ENCODE results near the gene PTPRG. TPM values are rescaled to one million over a fixed set of nuclear protein-coding genes. Genes with fewer than 3 reads are reported as not detected.

PTPRG gene
- total RNA-seq, 1 donor from 2014 or later = 77.2 TPM

DNA sequence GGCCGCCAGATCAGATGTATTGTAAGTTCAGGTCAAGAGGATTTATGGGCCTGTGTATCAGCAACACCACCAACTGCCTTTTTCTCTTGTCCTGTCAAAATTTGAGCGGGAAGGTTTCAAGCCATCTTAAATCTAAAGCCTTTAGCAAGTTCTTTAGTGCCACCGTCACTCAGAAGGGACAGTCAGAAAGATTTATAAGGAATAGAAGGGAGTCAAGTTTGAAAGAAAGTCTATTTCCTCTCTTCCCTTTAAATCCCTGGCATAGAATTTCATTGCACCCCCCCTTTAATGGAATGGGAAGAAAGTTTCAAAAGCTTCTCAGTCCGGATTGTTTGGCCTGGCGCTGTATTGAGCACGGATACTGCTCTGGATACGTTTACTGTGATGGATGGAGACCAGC is 452.6 kb downstream of the PTPRG start:
- TF ChIP-seq, protein P1, sequence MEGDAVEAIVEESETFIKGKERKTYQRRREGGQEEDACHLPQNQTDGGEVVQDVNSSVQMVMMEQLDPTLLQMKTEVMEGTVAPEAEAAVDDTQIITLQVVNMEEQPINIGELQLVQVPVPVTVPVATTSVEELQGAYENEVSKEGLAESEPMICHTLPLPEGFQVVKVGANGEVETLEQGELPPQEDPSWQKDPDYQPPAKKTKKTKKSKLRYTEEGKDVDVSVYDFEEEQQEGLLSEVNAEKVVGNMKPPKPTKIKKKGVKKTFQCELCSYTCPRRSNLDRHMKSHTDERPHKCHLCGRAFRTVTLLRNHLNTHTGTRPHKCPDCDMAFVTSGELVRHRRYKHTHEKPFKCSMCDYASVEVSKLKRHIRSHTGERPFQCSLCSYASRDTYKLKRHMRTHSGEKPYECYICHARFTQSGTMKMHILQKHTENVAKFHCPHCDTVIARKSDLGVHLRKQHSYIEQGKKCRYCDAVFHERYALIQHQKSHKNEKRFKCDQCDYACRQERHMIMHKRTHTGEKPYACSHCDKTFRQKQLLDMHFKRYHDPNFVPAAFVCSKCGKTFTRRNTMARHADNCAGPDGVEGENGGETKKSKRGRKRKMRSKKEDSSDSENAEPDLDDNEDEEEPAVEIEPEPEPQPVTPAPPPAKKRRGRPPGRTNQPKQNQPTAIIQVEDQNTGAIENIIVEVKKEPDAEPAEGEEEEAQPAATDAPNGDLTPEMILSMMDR (conservative IDR thresholded peaks at IDR 0.05) = no peak
- H3K36me3 Mint-ChIP-seq = peaks cover 30% of the 10 kb centered on the region
- H3K4me1 Mint-ChIP-seq (ENCODE audit: unreplicated experiment) = peaks cover 7% of the 10 kb centered on the region
- no peak for DNase-seq (ENCODE audit: extremely low spot score, unreplicated experiment)
- no peak overlapping the region for H3K4me3 Mint-ChIP-seq
- H3K27ac Mint-ChIP-seq = no peak overlapping the region
- peaks cover 4% of the 10 kb centered on the region for H3K9me3 Mint-ChIP-seq
- no peaks in the 10 kb centered on the region for H3K27me3 Mint-ChIP-seq

DNA sequence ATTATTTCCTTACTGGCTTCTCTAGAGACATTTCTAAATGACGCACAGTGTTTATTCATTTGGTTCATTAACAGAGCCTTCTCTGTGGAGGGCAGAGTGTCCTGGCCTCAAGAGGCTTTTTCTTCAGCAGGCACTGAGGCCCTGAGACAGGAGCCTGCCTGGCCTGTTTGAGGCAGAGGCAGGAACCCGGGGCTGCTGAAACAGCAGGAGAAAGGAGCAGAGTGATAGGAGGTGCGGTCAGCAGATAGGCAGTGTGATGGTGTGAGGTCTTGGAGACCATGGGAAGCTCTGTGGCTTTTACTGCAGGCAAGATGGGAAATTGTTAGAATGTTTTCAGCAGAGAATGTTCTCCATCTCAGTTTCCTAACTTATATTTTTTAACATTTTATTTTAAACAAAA is 453.7 kb downstream of the PTPRG start:
- Mint-ChIP-seq H3K27ac (no peak overlapping the region), H3K27me3 (no peaks in the 10 kb centered on the region)
- TF ChIP-seq, protein P1 (conservative IDR thresholded peaks at IDR 0.05) = no peak

DNA sequence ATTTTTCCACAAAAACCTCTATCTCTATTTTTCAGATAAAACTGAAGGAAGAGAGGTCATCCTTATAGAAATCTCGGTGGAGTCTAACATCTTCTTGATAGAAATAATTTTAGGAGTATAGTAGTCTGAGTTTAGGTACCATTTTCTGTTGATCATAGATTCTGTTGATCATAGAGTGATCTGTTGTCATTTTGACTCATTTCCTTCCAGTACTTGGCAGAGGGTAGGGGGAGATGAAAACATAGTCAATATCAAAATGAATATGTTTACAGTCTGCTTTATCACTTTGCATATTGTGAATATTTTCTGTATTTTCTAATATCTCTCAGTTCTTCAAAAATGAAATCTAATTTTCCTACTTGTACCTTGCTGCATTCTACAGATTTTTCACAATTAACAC is 458.5 kb downstream of the PTPRG start:
- Mint-ChIP-seq H3K36me3 (peaks cover 21% of the 10 kb centered on the region), H3K4me1 (ENCODE audit: unreplicated experiment) (peaks cover 6% of the 10 kb centered on the region), H3K27me3 (no peaks in the 10 kb centered on the region), H3K4me3 (no peak overlapping the region), H3K27ac (no peak overlapping the region), H3K9me3 (peaks cover 4% of the 10 kb centered on the region)
- no peak for DNase-seq (ENCODE audit: extremely low spot score, unreplicated experiment)
- TF ChIP-seq, protein P1 (conservative IDR thresholded peaks at IDR 0.05) = no peak

More for the DNA sequence above, 453.7 kb downstream of the PTPRG start:
- H3K36me3 Mint-ChIP-seq = peaks cover 24% of the 10 kb centered on the region
- no peak overlapping the region for H3K4me3 Mint-ChIP-seq
- DNase-seq (ENCODE audit: extremely low spot score, unreplicated experiment) = no peak
- H3K4me1 Mint-ChIP-seq (ENCODE audit: unreplicated experiment) = peaks cover 7% of the 10 kb centered on the region
- peaks cover 4% of the 10 kb centered on the region for H3K9me3 Mint-ChIP-seq

DNA sequence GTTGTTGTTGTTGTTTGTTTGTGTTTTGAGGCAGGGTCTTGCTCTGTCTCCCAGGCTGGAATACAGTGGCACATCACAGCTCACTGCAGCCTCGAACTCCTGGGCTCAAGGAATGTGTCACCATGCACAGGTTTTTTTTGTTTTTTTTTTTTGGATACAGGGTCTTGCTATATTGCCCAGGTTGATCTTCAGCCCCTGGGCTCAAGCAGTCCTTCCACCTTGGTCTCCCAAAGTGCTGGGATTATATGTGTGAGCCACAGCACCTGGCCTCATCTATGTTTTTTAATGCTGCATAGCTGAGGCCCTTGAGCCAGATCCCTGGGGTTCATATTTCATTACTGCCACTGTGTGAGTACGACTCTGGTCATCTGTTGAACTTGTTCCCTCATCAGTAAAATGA is 459.3 kb downstream of the PTPRG start:
- Mint-ChIP-seq H3K27me3 (no peaks in the 10 kb centered on the region), H3K36me3 (peaks cover 21% of the 10 kb centered on the region), H3K27ac (no peak overlapping the region), H3K4me1 (ENCODE audit: unreplicated experiment) (peaks cover under 1% of the 10 kb centered on the region), H3K9me3 (peaks cover 4% of the 10 kb centered on the region), H3K4me3 (no peak overlapping the region)
- TF ChIP-seq, protein P1 (conservative IDR thresholded peaks at IDR 0.05) = no peak
- no peak for DNase-seq (ENCODE audit: extremely low spot score, unreplicated experiment)

DNA sequence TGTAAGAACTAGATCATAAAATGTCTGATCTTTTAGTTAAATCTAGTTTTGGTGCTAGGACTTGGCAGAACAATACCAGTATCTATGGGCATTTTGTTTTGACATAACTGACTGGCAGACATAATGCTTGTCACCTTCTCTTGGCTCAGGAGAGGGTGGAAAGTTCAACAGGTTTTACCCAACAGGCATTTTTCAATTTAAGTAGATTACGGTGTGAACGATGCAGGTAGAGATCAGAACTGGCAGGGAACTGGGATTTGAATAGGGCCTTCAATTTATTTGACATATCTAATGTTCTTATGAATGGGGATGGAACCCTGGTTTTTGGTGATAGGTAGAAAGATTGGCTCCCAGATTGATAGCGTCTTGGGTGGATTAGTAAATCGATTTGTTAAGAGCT is 460.9 kb downstream of the PTPRG start:
- peaks cover 14% of the 10 kb centered on the region for H3K36me3 Mint-ChIP-seq

More for the DNA sequence above, 460.9 kb downstream of the PTPRG start:
- Mint-ChIP-seq H3K9me3 (peaks cover 4% of the 10 kb centered on the region), H3K4me1 (ENCODE audit: unreplicated experiment) (peaks cover 4% of the 10 kb centered on the region), H3K27me3 (no peaks in the 10 kb centered on the region), H3K27ac (no peak overlapping the region), H3K4me3 (no peak overlapping the region)
- DNase-seq (ENCODE audit: extremely low spot score, unreplicated experiment) = no peak
- TF ChIP-seq, protein P1 (conservative IDR thresholded peaks at IDR 0.05) = no peak

Data from type B pancreatic cell (in vitro differentiated cells).